ENCODE measurements around the gene JMJD1C.
"Not testable (repeated sequence)": the region's sequence is repeated elsewhere in the genome, so short reads cannot be mapped to it uniquely, and the experiment has no call there.

The JMJD1C gene

GRCh38 chr10:63154546-63155387, 311.0 kb downstream of the JMJD1C start:
- Histone ChIP-seq H3K27ac (peak overlapping the region in 1 of 2 donors; percentile 13), H3K4me3 (no peak overlapping the region)
- TF ChIP-seq CTCF (IDR thresholded peaks at IDR 0.05): no peak
- no peak for DNase-seq (ENCODE audit: low spot score)

- H3K4me3 ChIP-seq: not testable (repeated sequence)
- peak overlapping the region in 1 of 2 donors; percentile 13 for H3K27ac ChIP-seq
Measured at GRCh38 chr10:63153868-63154545, 311.8 kb downstream of the JMJD1C start.

GRCh38 chr10:63150745-63151144, 315.0 kb downstream of the JMJD1C start:
- no peak for TF ChIP-seq CTCF (IDR thresholded peaks at IDR 0.05)
- H3K4me3 ChIP-seq: no peak overlapping the region

More at GRCh38 chr10:63153868-63154545, 311.8 kb downstream of the JMJD1C start:
- DNase-seq (ENCODE audit: low spot score): not testable (repeated sequence)

GRCh38 chr10:63146503-63146902, 319.3 kb downstream of the JMJD1C start:
- TF ChIP-seq CTCF (IDR thresholded peaks at IDR 0.05): no peak
- DNase-seq (ENCODE audit: low spot score): no peak
- Histone ChIP-seq H3K27ac (no peak overlapping the region), H3K4me3 (no peak overlapping the region)

More at GRCh38 chr10:63150745-63151144, 315.0 kb downstream of the JMJD1C start:
- H3K27ac ChIP-seq: no peak overlapping the region
- DNase-seq (ENCODE audit: low spot score): no peak

GRCh38 chr10:63145782-63146181, 320.0 kb downstream of the JMJD1C start:
- H3K27ac ChIP-seq: no peak overlapping the region
- no peak for TF ChIP-seq CTCF (IDR thresholded peaks at IDR 0.05)
- H3K4me3 ChIP-seq: no peak overlapping the region
- no peak for DNase-seq (ENCODE audit: low spot score)

- Histone ChIP-seq H3K27ac (no peak overlapping the region), H3K4me3 (no peak overlapping the region)
- no peak for TF ChIP-seq CTCF (IDR thresholded peaks at IDR 0.05)
- DNase-seq (ENCODE audit: low spot score): no peak
Measured at GRCh38 chr10:63143987-63144386, 321.8 kb downstream of the JMJD1C start.

- H3K4me3 ChIP-seq: no peak overlapping the region
- DNase-seq (ENCODE audit: low spot score): no peak
- H3K27ac ChIP-seq: no peak overlapping the region
- TF ChIP-seq CTCF (IDR thresholded peaks at IDR 0.05): no peak
Measured at GRCh38 chr10:63142136-63142535, 323.6 kb downstream of the JMJD1C start.

All from coronary artery (tissue), 2 donors.